HG03354 (cell line): Measurements from ENCODE around the gene EZH2.

ENCODE experiments used
- ATAC-seq: cut with Tn5 transposase; IDR thresholded peaks from one replicate; pipeline ENCODE4 v1.9.1; 2021; ENCODE audit warnings: mild to moderate bottlenecking; ENCODE audit not compliant: unreplicated experiment, poor library complexity, severe bottlenecking

EZH2 gene

GRCh38 chr7:148783801-148784527, 100.1 kb downstream of the EZH2 start:
- no peak for ATAC-seq

- ATAC-seq: no peak
Observed at GRCh38 chr7:148782757-148783456, 101.2 kb downstream of the EZH2 start.

DNA sequence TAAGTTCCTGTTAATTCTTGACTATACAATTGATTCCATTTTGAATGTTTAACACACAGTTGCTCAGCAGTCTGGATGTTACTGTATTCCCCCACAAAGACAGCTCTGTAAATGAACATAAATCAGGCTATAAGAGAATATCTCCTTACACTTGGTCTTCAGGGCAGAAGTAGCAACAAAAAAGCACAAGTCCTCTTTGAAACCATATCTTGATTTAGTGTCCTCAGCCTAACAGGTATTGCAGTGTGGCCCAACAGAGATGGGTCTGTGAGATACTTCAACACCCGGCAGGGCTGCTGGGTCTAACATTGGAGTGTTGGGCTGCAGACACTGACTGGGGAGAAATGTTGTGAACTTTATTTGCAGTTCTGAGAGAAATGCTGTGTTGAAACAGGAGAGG, 109.6 kb downstream of the EZH2 start:
- ATAC-seq: no peak

DNA sequence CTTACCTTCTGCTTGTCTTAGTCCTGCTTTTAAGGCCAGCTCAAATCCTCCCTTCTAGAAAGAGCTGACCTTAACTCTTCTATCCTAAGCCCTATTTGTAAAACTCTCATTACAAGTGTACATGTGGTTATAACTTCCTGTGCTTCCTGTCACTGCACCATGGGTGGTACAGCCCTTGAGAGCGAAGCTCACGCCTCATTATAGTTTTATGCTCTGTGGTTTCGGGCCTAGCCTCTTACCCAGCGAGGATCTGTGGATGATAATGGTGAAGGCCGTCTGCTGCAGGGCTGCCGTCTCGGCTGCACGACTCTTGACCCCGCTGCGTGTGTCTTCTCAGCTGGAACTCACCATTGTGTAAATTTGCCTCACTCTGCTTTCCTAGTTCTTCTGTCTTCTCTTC, 110.8 kb downstream of the EZH2 start:
- peak; percentile 82 for ATAC-seq

- ATAC-seq: no peak
Observed at GRCh38 chr7:148772297-148773089, 111.6 kb downstream of the EZH2 start.

GRCh38 chr7:148770004-148770403, 114.1 kb downstream of the EZH2 start:
- no peak for ATAC-seq

GRCh38 chr7:148763622-148764021, 120.5 kb downstream of the EZH2 start:
- no peak for ATAC-seq

GRCh38 chr7:148761499-148762278, 122.4 kb downstream of the EZH2 start:
- ATAC-seq: no peak
